GM13976 (cell line): ENCODE measurements around the gene BFSP1.
A peak's percentile ranks its signal among the peaks of the same experiment; 100 is the strongest.

Experiments used
- DNase-seq: peaks from one replicate; pipeline ENCODE4 v3.0.0; 2012; ENCODE audit warnings: low spot score
- CTCF ChIP-seq: IDR thresholded peaks from 2 replicates; pipeline ENCODE4 v1.5.1; 2012; ENCODE audit warnings: borderline replicate concordance, mild to moderate bottlenecking; ENCODE audit not compliant: insufficient read depth; ENCODE audit errors: extremely low read depth, missing control alignments, control extremely low read depth
- in situ Hi-C: fragments of 300-500 bp; cut with MboI; formaldehyde crosslinking; loops from one replicate; pipeline ENCODE4 v1.12.0; 2022; ENCODE audit warnings: low sequenced_read_pairs, mixed read lengths, inconsistent platforms; ENCODE audit not compliant: unreplicated experiment

The BFSP1 gene

GRCh38 chr20:17524560-17524959 lies 6.6 kb downstream of the BFSP1 start:
- in situ Hi-C loops, result loop anchor here (25.0 kb wide), 1 partner anchor 738 kb away; no protein-coding TSS in a partner anchor

DNA sequence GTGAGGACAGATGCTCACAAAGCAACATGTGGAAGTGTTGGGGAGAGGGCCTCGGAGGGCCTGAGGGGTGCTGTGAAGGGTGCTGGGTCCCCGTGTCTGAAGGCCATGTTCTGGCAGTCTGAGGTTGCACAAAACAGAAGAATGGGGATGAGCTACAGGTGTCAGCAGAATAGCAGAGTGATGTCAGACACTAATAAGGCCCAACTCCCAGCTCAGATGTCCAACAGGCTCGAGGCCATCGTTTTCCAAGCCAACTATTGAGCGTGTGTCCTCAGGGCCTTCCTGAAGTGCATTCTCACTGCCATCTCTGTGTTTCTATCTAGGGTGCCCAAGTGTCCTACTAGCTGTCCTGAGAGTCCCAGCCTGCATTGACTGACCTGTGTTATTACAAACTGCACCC lies 7.9 kb downstream of the BFSP1 start:
- in situ Hi-C loops, result loop anchor here (25.0 kb wide), 1 partner anchor 739 kb away; no protein-coding TSS in a partner anchor

More at GRCh38 chr20:17524560-17524959, 6.6 kb downstream of the BFSP1 start:
- no peak for DNase-seq
- TF ChIP-seq CTCF, result no peak

DNA sequence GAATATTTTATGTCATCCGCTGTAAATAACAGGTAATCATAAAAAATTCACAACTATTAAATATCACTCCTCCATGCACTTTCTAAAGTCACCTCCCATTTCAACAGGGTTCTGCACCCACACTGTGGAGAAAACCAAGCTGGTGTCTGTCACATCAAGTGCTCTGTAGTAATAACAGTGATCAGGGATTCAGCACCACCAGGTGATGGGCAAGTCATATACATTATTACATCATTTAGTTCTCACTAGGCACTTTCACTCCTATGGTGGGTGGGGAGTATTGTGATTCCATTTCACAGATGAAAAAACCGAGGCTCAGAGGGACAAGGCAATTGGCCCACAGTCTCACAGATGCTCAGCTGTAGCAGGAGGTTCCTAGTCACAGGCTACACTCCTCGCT lies 8.7 kb downstream of the BFSP1 start:
- peak; percentile 3 for DNase-seq
- in situ Hi-C loops, result loop anchor here (25.0 kb wide), 1 partner anchor 740 kb away; no protein-coding TSS in a partner anchor
- no peak for TF ChIP-seq CTCF

More for the DNA sequence above, 7.9 kb downstream of the BFSP1 start:
- no peak for TF ChIP-seq CTCF
- DNase-seq, result no peak

DNA sequence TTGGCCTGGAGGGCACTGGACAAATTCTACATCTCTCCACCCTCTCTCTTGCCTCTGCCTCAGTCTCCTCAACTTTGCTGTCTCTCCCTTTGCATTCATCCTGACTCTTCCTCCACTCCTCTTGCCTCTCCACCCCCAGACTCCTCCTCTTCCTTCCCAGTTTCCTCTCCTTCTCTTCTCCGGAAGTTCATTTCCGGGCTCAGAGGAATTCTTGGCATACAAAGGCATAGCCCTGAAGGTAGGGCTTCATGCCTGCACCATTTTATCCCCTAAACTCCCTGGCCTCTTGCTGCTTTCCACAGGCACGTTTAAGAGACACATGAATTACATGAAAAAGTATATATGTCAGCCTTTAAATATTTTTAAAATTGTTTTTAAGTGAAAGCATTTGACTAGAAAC lies 10.6 kb downstream of the BFSP1 start:
- TF ChIP-seq CTCF, result no peak
- no peak for DNase-seq
- in situ Hi-C loops, result loop anchor here (25.0 kb wide), 1 partner anchor 742 kb away; no protein-coding TSS in a partner anchor

DNA sequence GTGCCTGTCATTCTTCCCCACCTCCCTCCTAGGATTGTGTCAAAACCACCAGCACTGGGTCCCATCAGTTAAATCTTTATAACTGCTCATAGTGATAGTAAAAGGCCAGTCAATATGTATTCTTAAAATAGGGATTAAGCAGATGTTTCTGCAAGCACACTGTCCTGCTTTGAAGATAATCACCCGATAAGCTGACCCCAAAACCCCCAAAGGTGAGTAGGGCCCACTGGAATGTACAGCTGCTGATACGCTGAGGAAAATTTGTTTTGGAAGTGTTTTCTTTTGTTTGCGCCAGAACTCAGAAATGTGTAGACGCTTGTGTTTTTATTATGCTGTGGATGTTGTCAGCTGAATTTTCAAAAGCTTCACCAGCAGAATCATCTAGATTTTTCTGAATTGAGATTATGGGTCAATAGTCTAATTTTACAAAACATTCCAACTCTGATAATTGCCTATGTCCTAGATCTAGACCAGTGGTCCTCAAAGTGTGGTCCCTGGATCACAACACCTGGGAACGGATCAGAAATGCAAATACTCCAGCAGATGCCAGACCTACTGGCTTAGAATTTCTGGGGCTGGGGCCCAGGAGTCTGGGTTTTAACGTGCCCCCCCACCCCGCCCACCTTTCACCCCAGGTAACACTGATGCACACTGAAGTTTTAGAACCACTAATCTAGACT lies 11.4 kb downstream of the BFSP1 start:
- in situ Hi-C loops, result loop anchor here (25.0 kb wide), 1 partner anchor 743 kb away; no protein-coding TSS in a partner anchor
- no peak for DNase-seq
- TF ChIP-seq CTCF, result no peak

GRCh38 chr20:17518339-17519052 lies 12.7 kb downstream of the BFSP1 start:
- in situ Hi-C loops, result loop anchor here (25.0 kb wide), 1 partner anchor 744 kb away; no protein-coding TSS in a partner anchor
- no peak for DNase-seq
- no peak for TF ChIP-seq CTCF
